ENCODE results near the gene MYH6. TPM values are rescaled to one million over a fixed set of nuclear protein-coding genes. Genes with fewer than 3 reads are reported as not detected.
"Not testable (repeated sequence)": the region's sequence is repeated elsewhere in the genome, so short reads cannot be mapped to it uniquely, and the experiment has no call there.

MYH6 gene
- total RNA-seq, 1 donor from 2014 or later = not detected

DNA sequence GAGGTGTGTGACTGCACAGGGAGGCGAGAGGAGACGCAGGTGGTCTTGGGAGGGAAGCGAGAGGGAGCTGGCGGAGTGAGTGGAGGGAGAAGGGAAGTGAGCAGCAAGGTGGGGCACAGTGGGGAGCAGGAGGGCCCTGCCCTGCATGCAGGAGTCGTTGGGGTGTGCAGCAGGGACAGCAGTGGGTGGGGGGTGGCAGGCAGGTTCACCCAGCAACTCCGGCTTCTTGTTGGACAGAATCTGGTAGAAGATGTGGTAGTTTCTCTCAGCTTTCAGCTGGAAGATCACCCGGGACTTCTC is 5.0 kb downstream of the MYH6 start:
- Histone ChIP-seq H3K27me3 (ENCODE audit: insufficient read depth, low read length) (no peaks in the 10 kb centered on the region), H3K79me2 (ENCODE audit: insufficient read depth, low read length) (no peaks in the 10 kb centered on the region), H4K20me1 (ENCODE audit: insufficient read depth, low read length) (no peaks in the 10 kb centered on the region), H3K4me3 (ENCODE audit: insufficient read depth, low read depth, low read length) (no peak overlapping the region), H3K9ac (ENCODE audit: low read length) (no peak overlapping the region), H3K4me2 (ENCODE audit: low read length) (no peak overlapping the region), H3K27ac (ENCODE audit: low read depth, low read length) (no peak overlapping the region), H3K4me1 (ENCODE audit: insufficient read depth, low read length) (no peaks in the 10 kb centered on the region), H3K9me3 (ENCODE audit: insufficient read depth, low read depth, low read length) (no peaks in the 10 kb centered on the region), H3K36me3 (ENCODE audit: insufficient read depth, low read length) (no peaks in the 10 kb centered on the region), H2AFZ (ENCODE audit: low read depth, low read length) (no peak overlapping the region)
- peaks cover 13% of the 10 kb centered on the region for H3K9me3 Mint-ChIP-seq (ENCODE audit: unreplicated experiment)
- H3K4me1 Mint-ChIP-seq (ENCODE audit: low read depth, unreplicated experiment) = no peaks in the 10 kb centered on the region
- no peak for DNase-seq (ENCODE audit: low read depth)
- peaks cover 76% of the 10 kb centered on the region for H3K27me3 Mint-ChIP-seq (ENCODE audit: low read depth, unreplicated experiment)
- TF ChIP-seq EZH2 (IDR thresholded peaks at IDR 0.05; ENCODE audit: insufficient read depth, low read length) = no peak
- TF ChIP-seq, protein P1, sequence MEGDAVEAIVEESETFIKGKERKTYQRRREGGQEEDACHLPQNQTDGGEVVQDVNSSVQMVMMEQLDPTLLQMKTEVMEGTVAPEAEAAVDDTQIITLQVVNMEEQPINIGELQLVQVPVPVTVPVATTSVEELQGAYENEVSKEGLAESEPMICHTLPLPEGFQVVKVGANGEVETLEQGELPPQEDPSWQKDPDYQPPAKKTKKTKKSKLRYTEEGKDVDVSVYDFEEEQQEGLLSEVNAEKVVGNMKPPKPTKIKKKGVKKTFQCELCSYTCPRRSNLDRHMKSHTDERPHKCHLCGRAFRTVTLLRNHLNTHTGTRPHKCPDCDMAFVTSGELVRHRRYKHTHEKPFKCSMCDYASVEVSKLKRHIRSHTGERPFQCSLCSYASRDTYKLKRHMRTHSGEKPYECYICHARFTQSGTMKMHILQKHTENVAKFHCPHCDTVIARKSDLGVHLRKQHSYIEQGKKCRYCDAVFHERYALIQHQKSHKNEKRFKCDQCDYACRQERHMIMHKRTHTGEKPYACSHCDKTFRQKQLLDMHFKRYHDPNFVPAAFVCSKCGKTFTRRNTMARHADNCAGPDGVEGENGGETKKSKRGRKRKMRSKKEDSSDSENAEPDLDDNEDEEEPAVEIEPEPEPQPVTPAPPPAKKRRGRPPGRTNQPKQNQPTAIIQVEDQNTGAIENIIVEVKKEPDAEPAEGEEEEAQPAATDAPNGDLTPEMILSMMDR (IDR thresholded peaks at IDR 0.05; ENCODE audit: insufficient read depth, low read depth, low read length) = no peak
- no peaks in the 10 kb centered on the region for H3K36me3 Mint-ChIP-seq (ENCODE audit: low read depth, unreplicated experiment)
- FAIRE-seq = no peak
- H3K4me3 Mint-ChIP-seq (ENCODE audit: unreplicated experiment) = no peak overlapping the region
- no peak overlapping the region for H3K27ac Mint-ChIP-seq (ENCODE audit: unreplicated experiment)

DNA sequence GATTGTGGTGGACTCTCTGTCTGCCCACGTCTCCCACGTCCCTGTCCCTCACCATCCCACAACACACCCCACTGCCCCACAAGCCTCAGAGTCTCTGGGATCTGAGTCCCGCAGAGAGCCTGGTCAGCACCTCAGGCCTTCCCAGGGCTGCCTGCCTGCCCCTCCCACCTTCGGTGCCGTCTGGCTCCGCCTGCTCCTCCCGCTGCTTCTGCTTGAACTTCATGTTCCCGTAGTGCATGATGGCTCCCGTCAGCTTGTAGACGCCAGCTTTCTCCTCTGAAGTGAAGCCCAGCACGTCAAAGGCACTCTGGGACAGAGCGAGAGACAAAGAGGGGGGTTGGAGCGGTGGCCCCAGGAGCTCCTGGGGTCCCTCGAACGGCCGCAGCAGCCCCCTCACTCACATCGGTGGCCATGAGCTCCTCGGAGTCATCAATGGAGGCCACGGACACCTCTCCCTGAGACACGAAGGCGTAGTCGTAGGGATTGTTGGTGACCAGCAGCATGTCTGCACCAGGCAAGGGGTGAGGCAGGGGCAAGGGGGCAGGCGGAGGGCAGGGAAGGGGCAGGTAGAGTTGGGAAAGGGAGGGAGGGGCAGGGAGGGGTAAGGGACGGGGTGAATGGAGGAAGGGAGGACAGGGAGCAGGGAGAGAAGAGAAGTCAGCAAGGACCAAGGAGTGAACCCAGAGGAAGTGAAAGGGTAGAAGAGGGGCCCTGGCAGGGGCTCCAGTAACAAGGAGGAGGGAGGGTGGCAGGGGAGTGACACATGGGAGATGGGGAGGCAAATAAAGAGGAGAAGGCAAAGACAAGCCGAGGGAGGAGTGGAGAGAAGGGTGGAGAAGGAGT is 5.6 kb downstream of the MYH6 start:
- no peak overlapping the region for H3K4me3 Mint-ChIP-seq (ENCODE audit: unreplicated experiment)
- no peaks in the 10 kb centered on the region for H4K20me1 ChIP-seq (ENCODE audit: insufficient read depth, low read length)
- H3K4me2 ChIP-seq (ENCODE audit: low read length) = no peak overlapping the region
- H3K27ac Mint-ChIP-seq (ENCODE audit: unreplicated experiment) = no peak overlapping the region
- peaks cover 76% of the 10 kb centered on the region for H3K27me3 Mint-ChIP-seq (ENCODE audit: low read depth, unreplicated experiment)
- H3K79me2 ChIP-seq (ENCODE audit: insufficient read depth, low read length) = no peaks in the 10 kb centered on the region
- peaks cover 16% of the 10 kb centered on the region for H3K9me3 Mint-ChIP-seq (ENCODE audit: unreplicated experiment)
- no peaks in the 10 kb centered on the region for H3K9me3 ChIP-seq (ENCODE audit: insufficient read depth, low read depth, low read length)
- H3K9ac ChIP-seq (ENCODE audit: low read length) = no peak overlapping the region
- H3K36me3 ChIP-seq (ENCODE audit: insufficient read depth, low read length) = no peaks in the 10 kb centered on the region
- H3K4me1 ChIP-seq (ENCODE audit: insufficient read depth, low read length) = no peaks in the 10 kb centered on the region
- H3K27me3 ChIP-seq (ENCODE audit: insufficient read depth, low read length) = no peaks in the 10 kb centered on the region
- no peak for TF ChIP-seq EZH2 (IDR thresholded peaks at IDR 0.05; ENCODE audit: insufficient read depth, low read length)
- TF ChIP-seq, protein P1 (IDR thresholded peaks at IDR 0.05; ENCODE audit: insufficient read depth, low read depth, low read length) = no peak
- no peaks in the 10 kb centered on the region for H3K4me1 Mint-ChIP-seq (ENCODE audit: low read depth, unreplicated experiment)
- no peaks in the 10 kb centered on the region for H3K36me3 Mint-ChIP-seq (ENCODE audit: low read depth, unreplicated experiment)
- no peak overlapping the region for H2AFZ ChIP-seq (ENCODE audit: low read depth, low read length)
- FAIRE-seq (no peak), DNase-seq (ENCODE audit: low read depth) (no peak)
- no peak overlapping the region for H3K4me3 ChIP-seq (ENCODE audit: insufficient read depth, low read depth, low read length)
- no peak overlapping the region for H3K27ac ChIP-seq (ENCODE audit: low read depth, low read length)

DNA sequence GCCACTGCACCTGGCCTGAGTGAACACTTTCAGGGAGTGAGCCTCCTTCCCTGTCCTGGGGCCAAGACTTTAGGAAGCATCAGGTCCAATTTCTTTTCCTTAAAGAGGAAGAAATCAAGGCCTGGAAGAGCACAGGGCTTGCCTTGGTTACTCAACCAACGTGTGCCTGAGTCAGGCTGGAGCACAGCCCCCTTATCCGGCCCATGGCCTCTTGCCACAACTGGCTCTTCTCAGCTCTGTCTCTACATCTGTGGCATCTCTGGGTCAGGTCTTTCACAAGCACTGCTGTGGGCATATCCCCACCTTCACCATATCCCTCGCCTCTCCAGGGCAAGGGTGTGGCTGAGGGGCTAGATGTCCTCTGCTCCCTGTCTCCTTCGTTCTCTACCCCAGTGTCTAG is 6.8 kb downstream of the MYH6 start:
- H3K4me1 Mint-ChIP-seq (ENCODE audit: low read depth, unreplicated experiment) = no peaks in the 10 kb centered on the region
- TF ChIP-seq, protein P1 (IDR thresholded peaks at IDR 0.05; ENCODE audit: insufficient read depth, low read depth, low read length) = no peak
- no peak for TF ChIP-seq EZH2 (IDR thresholded peaks at IDR 0.05; ENCODE audit: insufficient read depth, low read length)
- DNase-seq (ENCODE audit: low read depth) (no peak), FAIRE-seq (no peak)
- no peaks in the 10 kb centered on the region for H3K27me3 ChIP-seq (ENCODE audit: insufficient read depth, low read length)
- no peak overlapping the region for H3K9ac ChIP-seq (ENCODE audit: low read length)
- H3K4me3 Mint-ChIP-seq (ENCODE audit: unreplicated experiment) = no peak overlapping the region
- H3K27ac ChIP-seq (ENCODE audit: low read depth, low read length) = no peak overlapping the region
- no peaks in the 10 kb centered on the region for H3K9me3 ChIP-seq (ENCODE audit: insufficient read depth, low read depth, low read length)
- H3K36me3 ChIP-seq (ENCODE audit: insufficient read depth, low read length) = no peaks in the 10 kb centered on the region
- H3K27ac Mint-ChIP-seq (ENCODE audit: unreplicated experiment) = no peak overlapping the region
- H3K36me3 Mint-ChIP-seq (ENCODE audit: low read depth, unreplicated experiment) = no peaks in the 10 kb centered on the region
- H2AFZ ChIP-seq (ENCODE audit: low read depth, low read length) = no peak overlapping the region
- H3K4me3 ChIP-seq (ENCODE audit: insufficient read depth, low read depth, low read length) = no peak overlapping the region
- no peak overlapping the region for H3K4me2 ChIP-seq (ENCODE audit: low read length)
- H4K20me1 ChIP-seq (ENCODE audit: insufficient read depth, low read length) = no peaks in the 10 kb centered on the region
- H3K4me1 ChIP-seq (ENCODE audit: insufficient read depth, low read length) = no peaks in the 10 kb centered on the region
- no peaks in the 10 kb centered on the region for H3K79me2 ChIP-seq (ENCODE audit: insufficient read depth, low read length)
- H3K9me3 Mint-ChIP-seq (ENCODE audit: unreplicated experiment) = peaks cover 16% of the 10 kb centered on the region
- H3K27me3 Mint-ChIP-seq (ENCODE audit: low read depth, unreplicated experiment) = peaks cover 77% of the 10 kb centered on the region

DNA sequence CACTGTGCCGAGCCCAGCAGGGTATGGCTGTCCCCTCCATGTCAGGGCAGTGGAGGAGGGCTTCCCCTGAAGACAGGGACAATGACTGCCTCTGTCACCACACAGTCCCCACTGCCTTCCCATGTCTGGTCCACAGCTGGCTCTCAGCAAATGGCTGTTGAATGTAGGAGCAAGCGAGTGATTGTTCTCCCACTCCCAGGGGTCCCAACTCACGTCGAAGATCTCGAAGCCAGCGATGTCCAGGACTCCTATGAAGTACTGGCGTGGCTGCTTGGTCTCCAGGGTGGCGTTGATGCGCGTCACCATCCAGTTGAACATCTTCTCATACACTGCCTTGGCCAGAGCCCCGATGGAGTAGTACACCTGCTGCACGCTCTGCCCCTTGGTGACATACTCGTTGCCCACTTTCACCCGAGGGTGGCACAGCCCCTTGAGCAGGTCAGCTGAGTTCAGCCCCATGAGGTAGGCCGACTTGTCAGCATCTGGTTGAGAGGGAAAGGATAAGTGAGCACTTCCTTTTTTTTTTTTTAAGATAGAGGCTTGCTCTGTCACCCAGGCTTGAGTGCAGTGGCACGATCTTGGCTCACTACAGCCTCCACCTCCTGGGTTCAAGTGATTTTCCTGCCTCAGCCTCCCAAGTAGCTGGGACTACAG is 7.5 kb downstream of the MYH6 start:
- not testable (repeated sequence) for H3K4me2 ChIP-seq (ENCODE audit: low read length); H3K27ac Mint-ChIP-seq (ENCODE audit: unreplicated experiment); H3K9me3 ChIP-seq (ENCODE audit: insufficient read depth, low read depth, low read length); H3K4me1 ChIP-seq (ENCODE audit: insufficient read depth, low read length); H3K9ac ChIP-seq (ENCODE audit: low read length); H3K27me3 ChIP-seq (ENCODE audit: insufficient read depth, low read length); H3K4me1 Mint-ChIP-seq (ENCODE audit: low read depth, unreplicated experiment); H4K20me1 ChIP-seq (ENCODE audit: insufficient read depth, low read length); FAIRE-seq; H3K4me3 Mint-ChIP-seq (ENCODE audit: unreplicated experiment); H3K4me3 ChIP-seq (ENCODE audit: insufficient read depth, low read depth, low read length); H2AFZ ChIP-seq (ENCODE audit: low read depth, low read length); H3K36me3 Mint-ChIP-seq (ENCODE audit: low read depth, unreplicated experiment); H3K36me3 ChIP-seq (ENCODE audit: insufficient read depth, low read length); DNase-seq (ENCODE audit: low read depth); H3K79me2 ChIP-seq (ENCODE audit: insufficient read depth, low read length); H3K27ac ChIP-seq (ENCODE audit: low read depth, low read length)
- H3K27me3 Mint-ChIP-seq (ENCODE audit: low read depth, unreplicated experiment) = peaks cover 75% of the 10 kb centered on the region
- H3K9me3 Mint-ChIP-seq (ENCODE audit: unreplicated experiment) = peaks cover 12% of the 10 kb centered on the region
